ENCODE measurements around the gene RTTN. TPM values are rescaled to one million over a fixed set of nuclear protein-coding genes. Genes with fewer than 3 reads are reported as not detected.

Gene RTTN
- total and polyA plus RNA-seq, 4 donors = 1.1 to 14.3 (median 8.8) TPM

- TF ChIP-seq, protein P1, sequence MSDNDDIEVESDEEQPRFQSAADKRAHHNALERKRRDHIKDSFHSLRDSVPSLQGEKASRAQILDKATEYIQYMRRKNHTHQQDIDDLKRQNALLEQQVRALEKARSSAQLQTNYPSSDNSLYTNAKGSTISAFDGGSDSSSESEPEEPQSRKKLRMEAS (IDR thresholded peaks at IDR 0.05) = no peak
- TF ChIP-seq RXRA (IDR thresholded peaks at IDR 0.05) (no peak), EGR1 (IDR thresholded peaks at IDR 0.05; ENCODE audit: low read depth in 2 of 2) (no peak), HNF4G (IDR thresholded peaks at IDR 0.05) (no peak), SP1 (IDR thresholded peaks at IDR 0.05) (no peak), HNF4A (conservative IDR thresholded peaks at IDR 0.05) (no peak), TAF1 (conservative IDR thresholded peaks at IDR 0.05) (no peak), FOXA1 (IDR thresholded peaks at IDR 0.05) (no peak), NR2F2 (IDR thresholded peaks at IDR 0.05) (no peak), FOXA2 (IDR thresholded peaks at IDR 0.05) (no peak)
- TF ChIP-seq, protein P2, sequence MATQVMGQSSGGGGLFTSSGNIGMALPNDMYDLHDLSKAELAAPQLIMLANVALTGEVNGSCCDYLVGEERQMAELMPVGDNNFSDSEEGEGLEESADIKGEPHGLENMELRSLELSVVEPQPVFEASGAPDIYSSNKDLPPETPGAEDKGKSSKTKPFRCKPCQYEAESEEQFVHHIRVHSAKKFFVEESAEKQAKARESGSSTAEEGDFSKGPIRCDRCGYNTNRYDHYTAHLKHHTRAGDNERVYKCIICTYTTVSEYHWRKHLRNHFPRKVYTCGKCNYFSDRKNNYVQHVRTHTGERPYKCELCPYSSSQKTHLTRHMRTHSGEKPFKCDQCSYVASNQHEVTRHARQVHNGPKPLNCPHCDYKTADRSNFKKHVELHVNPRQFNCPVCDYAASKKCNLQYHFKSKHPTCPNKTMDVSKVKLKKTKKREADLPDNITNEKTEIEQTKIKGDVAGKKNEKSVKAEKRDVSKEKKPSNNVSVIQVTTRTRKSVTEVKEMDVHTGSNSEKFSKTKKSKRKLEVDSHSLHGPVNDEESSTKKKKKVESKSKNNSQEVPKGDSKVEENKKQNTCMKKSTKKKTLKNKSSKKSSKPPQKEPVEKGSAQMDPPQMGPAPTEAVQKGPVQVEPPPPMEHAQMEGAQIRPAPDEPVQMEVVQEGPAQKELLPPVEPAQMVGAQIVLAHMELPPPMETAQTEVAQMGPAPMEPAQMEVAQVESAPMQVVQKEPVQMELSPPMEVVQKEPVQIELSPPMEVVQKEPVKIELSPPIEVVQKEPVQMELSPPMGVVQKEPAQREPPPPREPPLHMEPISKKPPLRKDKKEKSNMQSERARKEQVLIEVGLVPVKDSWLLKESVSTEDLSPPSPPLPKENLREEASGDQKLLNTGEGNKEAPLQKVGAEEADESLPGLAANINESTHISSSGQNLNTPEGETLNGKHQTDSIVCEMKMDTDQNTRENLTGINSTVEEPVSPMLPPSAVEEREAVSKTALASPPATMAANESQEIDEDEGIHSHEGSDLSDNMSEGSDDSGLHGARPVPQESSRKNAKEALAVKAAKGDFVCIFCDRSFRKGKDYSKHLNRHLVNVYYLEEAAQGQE (IDR thresholded peaks at IDR 0.05) = no peak
- TF ChIP-seq, protein P3, sequence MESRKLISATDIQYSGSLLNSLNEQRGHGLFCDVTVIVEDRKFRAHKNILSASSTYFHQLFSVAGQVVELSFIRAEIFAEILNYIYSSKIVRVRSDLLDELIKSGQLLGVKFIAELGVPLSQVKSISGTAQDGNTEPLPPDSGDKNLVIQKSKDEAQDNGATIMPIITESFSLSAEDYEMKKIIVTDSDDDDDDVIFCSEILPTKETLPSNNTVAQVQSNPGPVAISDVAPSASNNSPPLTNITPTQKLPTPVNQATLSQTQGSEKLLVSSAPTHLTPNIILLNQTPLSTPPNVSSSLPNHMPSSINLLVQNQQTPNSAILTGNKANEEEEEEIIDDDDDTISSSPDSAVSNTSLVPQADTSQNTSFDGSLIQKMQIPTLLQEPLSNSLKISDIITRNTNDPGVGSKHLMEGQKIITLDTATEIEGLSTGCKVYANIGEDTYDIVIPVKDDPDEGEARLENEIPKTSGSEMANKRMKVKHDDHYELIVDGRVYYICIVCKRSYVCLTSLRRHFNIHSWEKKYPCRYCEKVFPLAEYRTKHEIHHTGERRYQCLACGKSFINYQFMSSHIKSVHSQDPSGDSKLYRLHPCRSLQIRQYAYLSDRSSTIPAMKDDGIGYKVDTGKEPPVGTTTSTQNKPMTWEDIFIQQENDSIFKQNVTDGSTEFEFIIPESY (IDR thresholded peaks at IDR 0.05) = no peak
- H3K9ac ChIP-seq (ENCODE audit: low read depth in 1 of 2, low read length in 2 of 2) = no peak overlapping the region
- peaks cover 0 to under 1% (median under 1%) of the 10 kb centered on the region in 4 donors for H3K9me3 ChIP-seq (ENCODE audit: control insufficient read depth in 4 of 4, low read length in 3 of 4)
- H3K36me3 ChIP-seq (ENCODE audit: control insufficient read depth in 4 of 4, insufficient read depth in 3 of 4, low read depth in 1 of 4, low read length in 3 of 4) = no peaks in the 10 kb centered on the region
- no peaks in the 10 kb centered on the region for H3K27me3 ChIP-seq (ENCODE audit: control insufficient read depth in 4 of 4, insufficient read depth in 4 of 4, low read length in 3 of 4)
- H3K4me3 ChIP-seq (ENCODE audit: low read depth in 1 of 3, low read length in 3 of 3) = no peak overlapping the region
- H3K27ac ChIP-seq (ENCODE audit: low read depth in 1 of 2, low read length in 2 of 2) = no peak overlapping the region
- 86% methylated on average over 6 of the region's 6 CpGs for WGBS
- DNase-seq (ENCODE audit: low spot score) = no peak
- no peaks in the 10 kb centered on the region for H3K4me1 ChIP-seq (ENCODE audit: control insufficient read depth in 4 of 4, insufficient read depth in 4 of 4, low read length in 3 of 4)
These were observed 16.4 kb upstream of the RTTN start for GRCh38 chr18:70221915-70222278.

DNA sequence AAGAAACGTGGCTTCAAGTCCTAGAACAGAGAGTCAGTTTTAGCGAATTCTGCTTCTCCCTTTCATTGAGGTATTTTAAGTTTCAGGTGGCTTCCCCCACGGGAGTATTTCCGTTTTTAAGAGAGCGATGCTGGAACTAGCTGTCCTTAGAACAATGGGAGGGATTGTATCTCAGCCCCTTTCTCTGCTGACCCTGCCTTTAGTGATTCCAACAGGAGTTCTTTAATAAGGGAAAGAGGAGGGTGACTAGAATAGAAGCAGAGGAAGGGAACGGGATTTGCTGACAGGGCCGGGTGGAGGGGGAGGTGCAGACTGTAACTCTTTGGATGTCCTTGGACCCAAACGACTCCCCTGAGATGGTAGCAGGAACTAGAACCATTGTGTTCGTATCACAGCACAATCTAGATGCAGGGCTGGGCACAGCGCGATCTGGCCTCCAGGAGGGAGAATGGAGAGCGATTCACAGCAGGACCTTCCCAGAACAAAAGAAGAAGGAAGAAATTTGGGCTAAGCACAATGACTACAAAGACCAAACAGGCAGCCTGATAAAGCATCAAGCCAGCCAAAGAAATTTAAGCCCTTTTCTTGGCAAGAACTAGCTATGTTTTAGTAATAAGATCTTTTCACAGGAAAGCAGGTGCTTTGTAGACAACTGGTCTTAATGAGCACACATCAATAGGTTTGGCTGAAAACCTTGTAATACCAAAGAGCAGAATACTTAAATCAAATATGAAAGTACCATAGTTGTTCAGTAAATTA, 15.8 kb upstream of the RTTN start:
- WGBS = 37% methylated on average over 12 of the region's 12 CpGs
- TF ChIP-seq NR2F2 (IDR thresholded peaks at IDR 0.05) = no peak
- no peak for TF ChIP-seq SP1 (IDR thresholded peaks at IDR 0.05)
- no peak for TF ChIP-seq ATF3 (IDR thresholded peaks at IDR 0.05)
- no peak for TF ChIP-seq EGR1 (IDR thresholded peaks at IDR 0.05; ENCODE audit: low read depth in 2 of 2)
- TF ChIP-seq FOXA2 (IDR thresholded peaks at IDR 0.05) = no peak
- TF ChIP-seq, protein P1 (IDR thresholded peaks at IDR 0.05) = no peak
- TF ChIP-seq, protein P3 (IDR thresholded peaks at IDR 0.05) = no peak
- TF ChIP-seq RXRA (IDR thresholded peaks at IDR 0.05) = no peak
- TF ChIP-seq TAF1 (conservative IDR thresholded peaks at IDR 0.05) = no peak
- TF ChIP-seq HNF4A (conservative IDR thresholded peaks at IDR 0.05) = no peak
- TF ChIP-seq GABPA (IDR thresholded peaks at IDR 0.05 in 1 of 2, conservative IDR thresholded peaks at IDR 0.05 in 1 of 2) = no peak
- TF ChIP-seq, protein P2 (IDR thresholded peaks at IDR 0.05) = no peak
- no peak for TF ChIP-seq YY1 (IDR thresholded peaks at IDR 0.05)
- TF ChIP-seq RAD21 (IDR thresholded peaks at IDR 0.05) = no peak
- no peak for TF ChIP-seq JUND (IDR thresholded peaks at IDR 0.05)
- TF ChIP-seq HNF4G (IDR thresholded peaks at IDR 0.05) = no peak

More for the DNA sequence above, 15.8 kb upstream of the RTTN start:
- Histone ChIP-seq H3K4me3 (ENCODE audit: low read depth in 1 of 3, low read length in 3 of 3) (no peak overlapping the region), H3K4me1 (ENCODE audit: control insufficient read depth in 4 of 4, insufficient read depth in 4 of 4, low read length in 3 of 4) (no peaks in the 10 kb centered on the region), H3K27ac (ENCODE audit: low read depth in 1 of 2, low read length in 2 of 2) (no peak overlapping the region), H3K27me3 (ENCODE audit: control insufficient read depth in 4 of 4, insufficient read depth in 4 of 4, low read length in 3 of 4) (no peaks in the 10 kb centered on the region), H3K9ac (ENCODE audit: low read depth in 1 of 2, low read length in 2 of 2) (no peak overlapping the region), H3K36me3 (ENCODE audit: control insufficient read depth in 4 of 4, insufficient read depth in 3 of 4, low read depth in 1 of 4, low read length in 3 of 4) (no peaks in the 10 kb centered on the region), H3K9me3 (ENCODE audit: control insufficient read depth in 4 of 4, low read length in 3 of 4) (no peaks in the 10 kb centered on the region)
- no peak for DNase-seq (ENCODE audit: low spot score)
